ENCODE results near the gene DRG2.

DNA sequence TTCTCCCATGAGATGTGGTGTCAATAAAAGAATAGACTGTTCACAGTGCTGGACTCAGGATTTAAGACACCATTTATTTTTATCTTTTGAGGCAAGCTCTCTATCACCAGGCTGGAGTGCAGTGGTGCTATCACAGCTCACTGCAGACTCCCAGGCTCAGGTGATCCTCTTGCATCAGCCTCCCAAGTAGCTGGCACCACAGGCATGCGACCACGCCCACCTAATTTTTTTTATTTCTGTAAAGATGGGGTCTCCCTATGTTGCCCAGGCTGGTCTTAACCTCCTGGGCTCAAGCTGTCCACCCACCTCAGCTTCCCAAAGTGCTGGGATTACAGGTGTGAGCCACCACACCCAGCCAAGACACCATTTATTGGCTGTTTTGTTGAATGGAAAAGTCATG, 18.6 kb upstream of the DRG2 start:
- TF ChIP-seq CTCF (IDR thresholded peaks at IDR 0.05; ENCODE audit: insufficient read depth, low read length, poor library complexity, severe bottlenecking) (no peak), EZH2phosphoT487 (conservative IDR thresholded peaks at IDR 0.05; ENCODE audit: low read length) (no peak)

All from SU-DHL-6 (cell line).